Rectal smooth muscle tissue (tissue), 1 donor: ENCODE data around the gene BAIAP3.

Experiments used
- H3K27ac ChIP-seq: one replicate; pipeline ENCODE4 v1.7.0; 2013; ENCODE audit warnings: low read depth, low read length, inconsistent platforms
- H3K27me3 ChIP-seq: one replicate; pipeline ENCODE4 v1.7.0; 2013; ENCODE audit warnings: low read length; ENCODE audit not compliant: control insufficient read depth, insufficient read depth
- H3K36me3 ChIP-seq: one replicate; pipeline ENCODE4 v1.7.0; 2013; ENCODE audit warnings: low read length; ENCODE audit not compliant: control insufficient read depth, insufficient read depth
- H3K4me1 ChIP-seq: one replicate; pipeline ENCODE4 v1.7.0; 2013; ENCODE audit warnings: low read length; ENCODE audit not compliant: control insufficient read depth, insufficient read depth
- H3K4me3 ChIP-seq: one replicate; pipeline ENCODE4 v1.7.0; 2013; ENCODE audit warnings: low read length
- H3K9ac ChIP-seq: one replicate; pipeline ENCODE4 v1.7.0; 2013; ENCODE audit warnings: low read length

The BAIAP3 gene

DNA sequence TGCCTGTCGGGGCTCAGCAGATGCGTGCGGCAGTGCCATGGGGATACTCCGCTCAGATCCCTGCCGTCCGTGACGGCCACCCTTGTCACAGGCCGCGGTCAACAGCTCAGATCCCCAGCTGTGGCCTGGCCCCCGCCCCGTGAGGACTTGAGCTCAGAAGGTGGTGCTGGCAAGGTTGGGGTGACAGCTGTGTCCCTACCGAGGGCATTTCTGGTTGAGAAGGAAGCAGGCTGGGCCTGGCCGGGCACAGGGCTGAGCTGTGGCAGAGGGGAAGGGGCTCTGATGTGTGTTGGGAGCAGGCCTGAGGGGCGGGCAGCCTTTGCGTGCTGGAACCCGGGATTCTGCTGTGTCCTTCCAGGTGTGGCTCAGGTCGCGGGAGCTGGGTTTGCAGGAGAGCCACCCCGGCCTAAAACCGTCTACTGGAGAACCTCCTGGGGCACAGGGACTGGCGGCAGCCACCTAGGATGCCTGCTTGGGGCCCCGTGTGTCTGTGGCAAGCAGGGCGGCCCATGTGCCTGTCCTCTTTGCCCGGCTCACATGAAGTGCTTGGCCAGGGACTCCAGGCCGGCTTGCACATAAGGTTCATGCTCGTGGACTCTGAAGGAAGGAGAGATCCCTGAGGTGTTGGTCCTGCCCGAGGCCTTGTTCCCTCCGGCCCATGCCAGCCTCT, 18.9 kb upstream of the BAIAP3 start:
- H3K36me3 ChIP-seq, result peaks cover 52% of the 10 kb centered on the region
- no peak overlapping the region for H3K27ac ChIP-seq
- peaks cover 20% of the 10 kb centered on the region for H3K4me1 ChIP-seq
- no peaks in the 10 kb centered on the region for H3K27me3 ChIP-seq
- no peak overlapping the region for H3K4me3 ChIP-seq
- H3K9ac ChIP-seq, result no peak overlapping the region

DNA sequence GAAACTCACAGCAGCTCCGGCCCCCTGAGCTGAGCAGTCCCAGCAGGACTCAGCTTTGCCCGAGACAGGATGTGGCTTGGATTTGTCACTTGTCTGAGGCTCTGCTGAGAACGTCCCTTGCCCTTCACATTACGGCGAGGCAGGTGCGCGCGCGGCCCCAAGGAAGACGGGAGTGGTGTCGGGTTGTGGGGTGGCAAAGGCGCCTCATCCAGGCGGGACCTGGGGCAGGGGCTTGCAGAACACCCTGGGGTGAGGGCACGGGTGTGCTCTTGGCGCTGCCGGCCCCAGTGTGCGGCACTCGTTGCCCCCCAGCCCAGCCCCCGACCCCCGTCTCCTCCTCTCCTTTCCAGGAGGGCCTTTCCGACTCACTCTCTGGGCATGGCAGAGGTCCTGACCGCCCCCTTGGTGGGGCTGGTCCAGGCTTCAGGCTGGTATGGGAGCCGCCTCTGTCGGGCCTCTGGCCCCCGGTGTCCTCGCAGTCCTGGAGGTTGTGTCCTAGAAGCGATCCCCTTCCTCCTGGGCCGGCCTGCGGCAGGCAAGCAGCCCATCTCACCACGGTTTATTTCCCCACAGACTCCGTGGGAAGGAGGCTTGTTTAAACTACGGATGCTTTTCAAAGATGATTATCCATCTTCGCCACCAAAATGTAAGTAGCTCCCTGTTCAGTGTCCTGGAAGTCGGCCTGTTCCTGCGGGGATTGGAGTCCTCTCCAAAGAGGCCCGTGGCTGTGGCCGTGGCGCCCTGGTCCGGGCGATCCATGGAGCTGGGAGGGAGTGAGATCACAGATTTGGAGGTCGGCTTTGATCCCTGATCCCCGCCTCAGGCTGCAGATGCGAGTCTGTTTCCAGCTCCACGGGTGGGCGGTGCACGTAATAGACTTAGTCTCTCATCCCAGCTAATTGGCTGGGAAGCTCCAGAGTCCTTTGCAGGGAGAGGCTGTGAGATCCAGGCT, 18.1 kb upstream of the BAIAP3 start:
- H3K36me3 ChIP-seq, result peaks cover 61% of the 10 kb centered on the region
- H3K9ac ChIP-seq, result no peak overlapping the region
- no peak overlapping the region for H3K27ac ChIP-seq
- no peak overlapping the region for H3K4me3 ChIP-seq
- peaks cover 20% of the 10 kb centered on the region for H3K4me1 ChIP-seq
- H3K27me3 ChIP-seq, result no peaks in the 10 kb centered on the region

DNA sequence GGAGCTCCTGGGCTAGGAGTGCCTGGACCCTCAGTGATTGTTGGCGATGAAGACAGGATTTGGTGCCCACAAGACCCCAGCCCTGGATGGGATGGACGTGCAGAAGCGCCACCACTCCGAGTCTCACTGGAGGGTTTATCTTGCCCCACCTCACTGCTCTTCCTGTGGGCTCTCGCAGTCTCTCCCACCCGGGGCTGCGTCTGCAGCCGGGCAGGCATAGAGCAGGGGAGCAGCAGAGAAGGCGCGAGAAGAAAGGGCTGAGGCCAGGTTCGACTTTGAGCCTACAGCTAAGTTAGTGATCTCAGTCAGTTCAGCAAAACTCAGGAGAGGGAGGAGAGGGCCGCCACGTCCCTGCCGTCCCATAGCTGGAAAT, 17.4 kb upstream of the BAIAP3 start:
- H3K36me3 ChIP-seq, result peaks cover 66% of the 10 kb centered on the region
- peaks cover 14% of the 10 kb centered on the region for H3K4me1 ChIP-seq
- no peak overlapping the region for H3K4me3 ChIP-seq
- H3K27me3 ChIP-seq, result no peaks in the 10 kb centered on the region
- H3K27ac ChIP-seq, result no peak overlapping the region
- no peak overlapping the region for H3K9ac ChIP-seq

GRCh38 chr16:1317479-1318267, 15.8 kb upstream of the BAIAP3 start:
- Histone ChIP-seq H3K9ac (no peak overlapping the region), H3K27me3 (no peaks in the 10 kb centered on the region), H3K36me3 (peaks cover 71% of the 10 kb centered on the region), H3K4me1 (no peaks in the 10 kb centered on the region), H3K27ac (no peak overlapping the region), H3K4me3 (no peak overlapping the region)

- H3K27ac ChIP-seq, result no peak overlapping the region
- H3K27me3 ChIP-seq, result no peaks in the 10 kb centered on the region
- peaks cover 72% of the 10 kb centered on the region for H3K36me3 ChIP-seq
- H3K9ac ChIP-seq, result no peak overlapping the region
- no peaks in the 10 kb centered on the region for H3K4me1 ChIP-seq
- H3K4me3 ChIP-seq, result no peak overlapping the region
Observed at GRCh38 chr16:1318268-1318545, 15.2 kb upstream of the BAIAP3 start.

GRCh38 chr16:1319041-1319440, 14.4 kb upstream of the BAIAP3 start:
- Histone ChIP-seq H3K27me3 (no peaks in the 10 kb centered on the region), H3K9ac (no peak overlapping the region), H3K36me3 (peaks cover 71% of the 10 kb centered on the region), H3K4me1 (no peaks in the 10 kb centered on the region), H3K4me3 (no peak overlapping the region), H3K27ac (no peak overlapping the region)

DNA sequence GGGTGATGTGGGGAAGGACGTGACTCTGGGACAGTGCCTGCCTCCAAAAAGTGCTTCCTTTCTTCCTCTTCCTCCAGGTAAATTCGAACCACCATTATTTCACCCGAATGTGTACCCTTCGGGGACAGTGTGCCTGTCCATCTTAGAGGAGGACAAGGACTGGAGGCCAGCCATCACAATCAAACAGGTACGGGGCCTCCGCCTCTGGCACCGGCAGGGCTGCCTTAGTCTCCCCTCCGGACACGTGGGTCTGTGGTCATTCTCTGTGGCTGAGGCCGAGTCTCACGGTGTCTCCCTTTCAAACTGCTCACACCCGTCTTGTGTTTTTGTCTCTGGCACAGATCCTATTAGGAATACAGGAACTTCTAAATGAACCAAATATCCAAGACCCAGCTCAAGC, 13.3 kb upstream of the BAIAP3 start:
- no peaks in the 10 kb centered on the region for H3K27me3 ChIP-seq
- H3K36me3 ChIP-seq, result peaks cover 66% of the 10 kb centered on the region
- no peak overlapping the region for H3K27ac ChIP-seq
- H3K4me1 ChIP-seq, result no peaks in the 10 kb centered on the region
- no peak overlapping the region for H3K4me3 ChIP-seq
- no peak overlapping the region for H3K9ac ChIP-seq

- Histone ChIP-seq H3K27me3 (no peaks in the 10 kb centered on the region), H3K36me3 (peaks cover 60% of the 10 kb centered on the region), H3K27ac (no peak overlapping the region), H3K4me3 (no peak overlapping the region), H3K4me1 (no peaks in the 10 kb centered on the region), H3K9ac (no peak overlapping the region)
Observed at GRCh38 chr16:1320658-1321240, 12.7 kb upstream of the BAIAP3 start.

DNA sequence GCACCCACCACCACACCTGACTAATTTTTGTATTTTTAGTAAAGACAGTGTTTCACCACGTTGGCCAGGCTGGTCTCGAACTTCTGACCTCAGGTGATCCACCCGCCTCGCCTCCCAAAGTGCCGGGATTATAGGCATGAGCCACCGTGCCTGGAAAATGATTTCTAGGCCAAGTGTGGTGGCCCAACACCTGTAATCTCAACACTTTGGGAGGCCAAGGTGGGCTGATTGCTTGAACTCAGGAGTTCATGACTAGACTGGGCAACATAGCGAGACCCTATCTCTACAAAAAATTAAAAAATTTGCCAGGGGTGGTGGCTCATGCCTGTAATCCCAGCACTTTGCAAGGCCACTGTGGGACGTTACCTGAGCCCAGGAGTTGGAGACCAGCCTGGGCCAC, 11.0 kb upstream of the BAIAP3 start:
- Histone ChIP-seq H3K27me3 (no peaks in the 10 kb centered on the region), H3K9ac (no peak overlapping the region), H3K36me3 (peaks cover 46% of the 10 kb centered on the region), H3K27ac (no peak overlapping the region), H3K4me3 (no peak overlapping the region), H3K4me1 (no peaks in the 10 kb centered on the region)

- no peaks in the 10 kb centered on the region for H3K4me1 ChIP-seq
- H3K4me3 ChIP-seq, result no peak overlapping the region
- no peaks in the 10 kb centered on the region for H3K27me3 ChIP-seq
- H3K36me3 ChIP-seq, result peaks cover 36% of the 10 kb centered on the region
- no peak overlapping the region for H3K9ac ChIP-seq
- H3K27ac ChIP-seq, result no peak overlapping the region
Observed at GRCh38 chr16:1323296-1324239, 9.9 kb upstream of the BAIAP3 start.

DNA sequence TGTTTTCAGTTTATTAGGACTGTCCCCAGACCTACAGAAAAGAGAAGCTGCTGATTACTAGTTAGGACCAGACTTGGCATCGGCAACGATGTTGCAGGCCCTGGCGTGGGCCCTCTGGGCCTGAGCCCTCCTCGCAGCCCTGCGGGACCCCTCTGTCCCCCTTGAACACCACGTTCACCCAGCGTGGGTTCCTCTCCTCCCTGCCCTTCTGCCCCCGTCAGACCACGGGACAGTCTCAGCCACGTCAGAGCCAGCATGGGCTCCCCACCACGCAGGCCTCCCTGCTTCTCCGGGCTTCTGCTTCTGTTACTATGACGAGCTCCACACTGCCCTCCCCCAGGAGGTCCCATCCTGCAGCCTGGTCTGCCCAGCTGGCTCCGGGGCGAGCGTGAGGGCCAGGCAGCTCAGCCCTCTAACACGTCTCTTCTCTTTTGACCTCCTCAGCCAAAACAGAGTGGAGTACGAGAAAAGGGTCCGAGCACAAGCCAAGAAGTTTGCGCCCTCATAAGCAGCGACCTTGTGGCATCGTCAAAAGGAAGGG, 9.1 kb upstream of the BAIAP3 start:
- Histone ChIP-seq H3K36me3 (peaks cover 29% of the 10 kb centered on the region), H3K9ac (no peak overlapping the region), H3K27ac (no peak overlapping the region)

More for the DNA sequence above, 9.1 kb upstream of the BAIAP3 start:
- Histone ChIP-seq H3K27me3 (no peaks in the 10 kb centered on the region), H3K4me3 (no peak overlapping the region), H3K4me1 (no peaks in the 10 kb centered on the region)
